HL-60 (cell line): ENCODE measurements around the gene FBXW5.

Experiments used
- DNase-seq, 2 experiments: peaks; one replicate each; pipeline ENCODE4 v3.0.0-alpha.2; 2010 to 2020; ENCODE audit warnings: low read depth in 1 of 2, low spot score in 1 of 2
- H3K27ac ChIP-seq: fragments of 250-450 bp; sonication (Bioruptor Pico); replicated peaks from 2 replicates; pipeline ENCODE4 v1.5.1; 2020; ENCODE audit warnings: mild to moderate bottlenecking, moderate library complexity
- H3K27me3 ChIP-seq: fragments of 250-450 bp; sonication (Bioruptor Pico); 2 replicates; pipeline ENCODE4 v1.5.1; 2021; ENCODE audit warnings: mild to moderate bottlenecking, moderate library complexity; ENCODE audit not compliant: insufficient read depth, poor library complexity, severe bottlenecking
- H3K4me3 ChIP-seq: replicated peaks from 2 replicates; pipeline ENCODE4 v1.5.1; 2011; ENCODE audit warnings: mild to moderate bottlenecking, control low read depth, low read length; ENCODE audit not compliant: insufficient read depth
- CTCF ChIP-seq: IDR thresholded peaks from one replicate; pipeline ENCODE4 v1.5.1; 2011; ENCODE audit warnings: low read length, control low read depth, inconsistent platforms; ENCODE audit not compliant: insufficient read depth
- GABPA ChIP-seq: IDR thresholded peaks from 2 replicates; pipeline ENCODE4 v1.6.1; 2012; ENCODE audit warnings: low read depth
- POLR2AphosphoS5 ChIP-seq: IDR thresholded peaks from 2 replicates; pipeline ENCODE4 v1.6.1; 2012; ENCODE audit warnings: low read depth
- REST ChIP-seq: IDR thresholded peaks from 2 replicates; pipeline ENCODE4 v1.6.1; 2012; ENCODE audit warnings: low read depth; ENCODE audit not compliant: insufficient replicate concordance
- SPI1 ChIP-seq: IDR thresholded peaks from 2 replicates; pipeline ENCODE4 v1.6.1; 2012; ENCODE audit warnings: low read depth, mild to moderate bottlenecking, borderline replicate concordance

The FBXW5 gene

GRCh38 chr9:136969150-136969549 lies 24.6 kb upstream of the FBXW5 start:
- no peak for DNase-seq
- Histone ChIP-seq H3K4me3 (no peak overlapping the region), H3K27ac (no peak overlapping the region), H3K27me3 (no peaks in the 10 kb centered on the region)
- no peak for TF ChIP-seq POLR2AphosphoS5
- no peak for TF ChIP-seq CTCF
- TF ChIP-seq SPI1: no peak

- no peak for DNase-seq
- Histone ChIP-seq H3K27ac (no peak overlapping the region), H3K27me3 (no peaks in the 10 kb centered on the region), H3K4me3 (no peak overlapping the region)
- TF ChIP-seq GABPA (no peak), REST (no peak), POLR2AphosphoS5 (no peak), SPI1 (no peak), CTCF (no peak)
Observed at GRCh38 chr9:136968333-136969127, 24.0 kb upstream of the FBXW5 start.

GRCh38 chr9:136965771-136966484 lies 21.4 kb upstream of the FBXW5 start:
- TF ChIP-seq SPI1: no peak
- TF ChIP-seq CTCF: no peak
- TF ChIP-seq GABPA: no peak
- no peak for TF ChIP-seq REST
- no peak for TF ChIP-seq POLR2AphosphoS5
- H3K4me3 ChIP-seq: no peak overlapping the region
- DNase-seq: no peak
- no peaks in the 10 kb centered on the region for H3K27me3 ChIP-seq
- no peak overlapping the region for H3K27ac ChIP-seq
